Upper lobe of left lung (tissue), 6 donors: ENCODE results near the gene SPDYE6. TPM values are rescaled to one million over a fixed set of nuclear protein-coding genes. Genes with fewer than 3 reads are reported as not detected.

Experiments
- ATAC-seq, 2 donors: fragments of 200-7000 bp; cut with Tn5 transposase; one replicate each; pipeline ENCODE4 v1.9.1; 2022; ENCODE audit warnings: mild to moderate bottlenecking in 2 of 2, moderate library complexity in 2 of 2; ENCODE audit not compliant: low FRiP score in 2 of 2
- DNase-seq, 2 donors: peaks; one replicate each; pipeline ENCODE4 v3.0.0-alpha.2; 2019 to 2020
- H3K27ac ChIP-seq, 4 donors: fragments of 200-600 bp; sonication (generic); one replicate each; pipeline ENCODE4 v1.5.1; 2016 to 2019
- H3K27me3 ChIP-seq, 4 donors: fragments of 200-600 bp; sonication (generic); one replicate each; pipeline ENCODE4 v1.5.1; 2017 to 2019
- H3K36me3 ChIP-seq, 4 donors: fragments of 200-600 bp; sonication (generic); one replicate each; pipeline ENCODE4 v1.5.1; 2016 to 2019
- H3K4me1 ChIP-seq, 4 donors: fragments of 200-600 bp; sonication (generic); one replicate each; pipeline ENCODE4 v1.5.1; 2018 to 2019
- H3K4me3 ChIP-seq, 4 donors: fragments of 200-600 bp; sonication (generic); one replicate each; pipeline ENCODE4 v1.5.1; 2017 to 2019; ENCODE audit warnings: mild to moderate bottlenecking in 2 of 4, moderate library complexity in 1 of 4
- H3K9me3 ChIP-seq, 4 donors: fragments of 200-600 bp; sonication (generic); one replicate each; pipeline ENCODE4 v1.5.1; 2018 to 2019
- CTCF ChIP-seq, 6 experiments: fragments of 450-650 bp in 4 of 6; fragments of 200-600 bp in 2 of 6; sonication (generic) in 2 of 6; IDR thresholded peaks; one replicate each; pipeline ENCODE4 v1.5.1; 2016 to 2019; ENCODE audit warnings: antibody characterized with exemption in 6 of 6
- EP300 ChIP-seq, 4 donors: sonication (generic); formaldehyde crosslinking; IDR thresholded peaks; one replicate each; pipeline ENCODE4 v1.5.1; 2017; ENCODE audit warnings: antibody characterized with exemption in 4 of 4, control low read depth in 2 of 4
- POLR2A ChIP-seq, 4 donors: fragments of 450-650 bp; IDR thresholded peaks; one replicate each; pipeline ENCODE4 v1.5.1; 2016 to 2017; ENCODE audit warnings: antibody characterized with exemption in 4 of 4, mild to moderate bottlenecking in 2 of 4
- POLR2AphosphoS5 ChIP-seq, 2 donors: sonication (generic); formaldehyde crosslinking; IDR thresholded peaks; one replicate each; pipeline ENCODE4 v1.5.1; 2017; ENCODE audit warnings: antibody characterized with exemption in 2 of 2
- WGBS, 2 donors: methylation state at CpG; one replicate each; pipeline ENCODE4 v1.1.5; 2017 to 2018; 5-methylcytosine and 5-hydroxymethylcytosine counted together
- total RNA-seq, 6 donors: library from RNA; depleted of rRNA in 4 of 6; stranded (reverse); fragments of >200 nt in 4 of 6; gene quantifications; one replicate each; pipeline versions ENCODE4 v1.1.0 to v1.2.1, GENCODE V29; 2016 to 2021
- donor health status: DM: no; HTN: no; CAD: no; lungs with moderate emphysema.
- donor health status: DM: no; HTN: yes; CAD: no; lungs with severe emphysema.

Gene SPDYE6
- total RNA-seq, 6 donors from 2014 or later = not detected

GRCh38 chr7:102322202-102322715 lies 34.0 kb downstream of the SPDYE6 start:
- Histone ChIP-seq H3K4me1 (peaks cover 0 to 17% (median 11%) of the 10 kb centered on the region in 4 donors), H3K4me3 (no peak overlapping the region), H3K27me3 (no peaks in the 10 kb centered on the region), H3K27ac (peak overlapping the region in 1 of 4 donors; percentile 41), H3K9me3 (no peaks in the 10 kb centered on the region), H3K36me3 (peaks cover 0 to 2% (median under 1%) of the 10 kb centered on the region in 4 donors)
- DNase-seq (no peak), ATAC-seq (no peak)
- TF ChIP-seq POLR2AphosphoS5 (IDR thresholded peaks at IDR 0.05) = no peak
- TF ChIP-seq EP300 (IDR thresholded peaks at IDR 0.05) = no peak
- no peak for TF ChIP-seq CTCF (IDR thresholded peaks at IDR 0.05)
- TF ChIP-seq POLR2A (IDR thresholded peaks at IDR 0.05) = no peak
- 53 to 65% methylated on average over 5 to 6 of the region's 8 CpGs for WGBS, 2 donors

DNA sequence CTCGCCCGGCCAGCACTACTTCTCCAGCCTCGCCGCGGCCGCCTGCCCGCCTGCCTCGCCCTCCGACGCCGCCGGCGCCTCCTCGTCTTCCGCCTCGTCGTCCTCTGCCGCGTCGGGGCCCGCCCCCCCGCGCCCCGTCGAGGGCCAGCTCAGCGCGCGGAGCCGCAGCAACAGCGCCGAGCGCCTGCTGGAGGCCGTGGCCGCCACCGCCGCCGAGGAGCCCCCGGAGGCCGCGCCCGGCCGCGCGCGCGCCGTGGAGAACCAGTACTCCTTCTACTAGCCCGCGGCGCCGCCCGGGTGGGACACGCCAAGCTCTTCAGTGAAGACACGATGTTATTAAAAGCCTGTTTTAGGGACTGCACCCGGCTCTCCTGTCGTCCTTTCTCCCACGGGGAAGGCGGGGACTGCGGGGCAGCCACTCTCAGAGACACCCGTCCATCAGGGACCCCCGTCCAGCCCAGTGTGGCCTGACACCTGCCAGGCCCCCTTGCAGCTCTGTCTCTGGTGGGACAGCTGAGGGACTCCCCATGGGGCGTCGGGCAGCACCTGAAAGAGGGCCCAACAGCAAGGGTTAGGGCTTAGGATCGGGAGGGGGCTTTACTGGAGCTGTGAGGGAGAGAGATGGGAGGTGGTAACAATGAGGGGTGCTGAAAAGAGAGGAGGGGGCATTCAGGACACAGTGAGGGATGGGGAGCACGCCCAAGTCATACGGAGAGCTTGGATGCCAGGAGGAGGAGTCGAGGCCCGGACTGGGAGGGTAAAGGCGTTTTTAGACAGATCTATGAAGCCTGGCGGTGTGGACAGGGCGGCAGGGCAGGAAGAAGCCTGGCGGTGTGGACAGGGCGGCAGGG lies 34.7 kb downstream of the SPDYE6 start:
- ATAC-seq = peak in 1 of 2 donors; percentile 56
- no peaks in the 10 kb centered on the region for H3K27me3 ChIP-seq

DNA sequence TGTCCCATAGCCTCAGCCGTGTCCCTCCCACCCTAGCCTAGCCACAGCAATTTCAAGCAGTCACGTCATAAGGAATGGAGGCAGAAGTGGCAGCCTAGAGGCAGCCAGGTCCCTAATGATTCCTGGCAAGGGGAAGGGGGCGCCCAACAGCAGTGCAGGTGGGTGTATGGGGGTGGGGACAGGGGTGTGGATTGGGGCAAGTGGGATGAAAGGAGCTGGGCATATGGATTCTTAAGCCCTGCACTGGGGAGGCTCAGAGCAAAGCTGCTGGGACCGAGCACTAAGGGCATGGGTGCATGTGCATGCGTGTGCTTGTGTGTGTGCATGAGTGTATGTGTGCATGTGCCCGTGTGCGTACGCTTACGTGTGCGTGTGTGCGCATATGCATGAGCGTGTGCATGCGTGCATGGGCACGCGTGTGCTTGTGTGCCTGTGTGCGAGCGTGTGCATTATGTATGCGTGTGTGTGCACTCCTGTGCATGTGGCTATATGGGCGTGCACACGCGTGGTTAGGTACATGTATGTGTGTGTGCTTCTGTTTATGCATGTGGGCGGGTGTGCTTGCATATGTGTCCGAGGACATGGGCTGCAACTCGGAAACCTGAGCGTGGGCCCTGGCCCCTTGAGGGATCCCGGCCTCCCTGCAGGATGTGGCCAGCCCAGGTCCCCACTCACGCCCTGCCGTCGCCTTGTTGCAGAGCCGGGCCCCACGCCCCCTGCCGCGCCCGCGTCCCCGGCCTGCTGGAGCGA lies 35.5 kb downstream of the SPDYE6 start:
- no peak for DNase-seq
- Histone ChIP-seq H3K4me1 (peaks cover 0 to 17% (median 11%) of the 10 kb centered on the region in 4 donors), H3K4me3 (peak overlapping the region in 2 of 4 donors; percentile 10 to 11), H3K9me3 (no peaks in the 10 kb centered on the region), H3K36me3 (peaks cover 0 to 5% (median 2%) of the 10 kb centered on the region in 4 donors), H3K27ac (peak overlapping the region in 1 of 4 donors; percentile 41), H3K27me3 (no peaks in the 10 kb centered on the region)
- ATAC-seq = no peak
- TF ChIP-seq EP300 (IDR thresholded peaks at IDR 0.05) (no peak), CTCF (IDR thresholded peaks at IDR 0.05) (no peak), POLR2A (IDR thresholded peaks at IDR 0.05) (no peak), POLR2AphosphoS5 (IDR thresholded peaks at IDR 0.05) (no peak)
- WGBS, 2 donors = 84 to 97% methylated on average over 23 to 30 of the region's 37 CpGs

More for the DNA sequence above, 34.7 kb downstream of the SPDYE6 start:
- WGBS, 2 donors = 49 to 52% methylated on average over 51 to 53 of the region's 73 CpGs
- Histone ChIP-seq H3K4me3 (peak overlapping the region in 3 of 4 donors; percentile 10 to 25 (median 11)), H3K27ac (peak overlapping the region in 1 of 4 donors; percentile 41), H3K36me3 (peaks cover 0 to 5% (median 2%) of the 10 kb centered on the region in 4 donors), H3K9me3 (no peaks in the 10 kb centered on the region), H3K4me1 (peaks cover 0 to 17% (median 11%) of the 10 kb centered on the region in 4 donors)
- TF ChIP-seq POLR2AphosphoS5 (IDR thresholded peaks at IDR 0.05) = no peak
- no peak for TF ChIP-seq EP300 (IDR thresholded peaks at IDR 0.05)
- peak in 2 of 6 experiments; percentile 3 to 30 for TF ChIP-seq CTCF (IDR thresholded peaks at IDR 0.05)
- no peak for TF ChIP-seq POLR2A (IDR thresholded peaks at IDR 0.05)
- peak in 1 of 2 donors; percentile 88 for DNase-seq

GRCh38 chr7:102320181-102320580 lies 36.1 kb downstream of the SPDYE6 start:
- Histone ChIP-seq H3K27ac (no peak overlapping the region), H3K4me1 (peaks cover 0 to 17% (median 11%) of the 10 kb centered on the region in 4 donors), H3K27me3 (no peaks in the 10 kb centered on the region), H3K4me3 (no peak overlapping the region), H3K9me3 (no peaks in the 10 kb centered on the region), H3K36me3 (peaks cover 0 to 5% (median 2%) of the 10 kb centered on the region in 4 donors)
- no peak for ATAC-seq
- TF ChIP-seq POLR2AphosphoS5 (IDR thresholded peaks at IDR 0.05) = no peak
- TF ChIP-seq CTCF (IDR thresholded peaks at IDR 0.05) = no peak
- TF ChIP-seq POLR2A (IDR thresholded peaks at IDR 0.05) = no peak
- no peak for TF ChIP-seq EP300 (IDR thresholded peaks at IDR 0.05)
- WGBS, 2 donors = 94 to 95% methylated on average over 13 to 14 of the region's 14 CpGs
- peak in 1 of 2 donors; percentile 79 for DNase-seq
